CD4-positive, alpha-beta T cell treated with Interleukin-17A for 1 hour (primary cell): ENCODE measurements around the gene ASIC3.
"Not testable (repeated sequence)": the region's sequence is repeated elsewhere in the genome, so short reads cannot be mapped to it uniquely, and the experiment has no call there.

ENCODE experiments used
- DNase-seq: peaks from one replicate; pipeline ENCODE4 v3.0.0-alpha.2; 2020

ASIC3 gene

GRCh38 chr7:151034312-151035025, 13.9 kb upstream of the ASIC3 start:
- DNase-seq = no peak

- DNase-seq = no peak
Observed at GRCh38 chr7:151035026-151035717, 13.2 kb upstream of the ASIC3 start.

GRCh38 chr7:151035902-151036301, 12.4 kb upstream of the ASIC3 start:
- DNase-seq = no peak

- DNase-seq = peak; percentile 35
Observed at GRCh38 chr7:151038951-151039849, 9.1 kb upstream of the ASIC3 start.

- no peak for DNase-seq
Observed at GRCh38 chr7:151039850-151040548, 8.3 kb upstream of the ASIC3 start.

- no peak for DNase-seq
Observed at GRCh38 chr7:151040616-151041375, 7.5 kb upstream of the ASIC3 start.

- DNase-seq = not testable (repeated sequence)
Observed at GRCh38 chr7:151043449-151043848, 4.9 kb upstream of the ASIC3 start.

- no peak for DNase-seq
Observed at GRCh38 chr7:151043959-151044358, 4.4 kb upstream of the ASIC3 start.

GRCh38 chr7:151045262-151045661, 3.1 kb upstream of the ASIC3 start:
- no peak for DNase-seq

- no peak for DNase-seq
Observed at GRCh38 chr7:151045967-151046366, 2.4 kb upstream of the ASIC3 start.

- DNase-seq = no peak
Observed at GRCh38 chr7:151046603-151047573, 1.4 kb upstream of the ASIC3 start.

- no peak for DNase-seq
Observed at GRCh38 chr7:151048911-151049463, 656 bp downstream of the ASIC3 start.

- peak; percentile 57 for DNase-seq
Observed at GRCh38 chr7:151051108-151051507, 2.8 kb downstream of the ASIC3 start.

GRCh38 chr7:151053096-151053495, 4.8 kb downstream of the ASIC3 start:
- no peak for DNase-seq

- DNase-seq = no peak
Observed at GRCh38 chr7:151053751-151054150, 5.4 kb downstream of the ASIC3 start.

- no peak for DNase-seq
Observed at GRCh38 chr7:151056283-151056665, 7.9 kb downstream of the ASIC3 start.

- DNase-seq = no peak
Observed at GRCh38 chr7:151056666-151057505, 8.6 kb downstream of the ASIC3 start.

- DNase-seq = no peak
Observed at GRCh38 chr7:151057506-151057988, 9.2 kb downstream of the ASIC3 start, which contains the start of gene CDK5. Gene CDK5, minus strand, starts transcription at chr7:151057897. Its CDS starts 49 bp downstream, at chr7:151057848.
